Vagina (tissue), 2 donors: ENCODE results near the gene PDE11A. TPM values are rescaled to one million over a fixed set of nuclear protein-coding genes. Genes with fewer than 3 reads are reported as not detected.

Experiments used
- DNase-seq, 2 donors: peaks; one replicate each; pipeline ENCODE4 v3.0.0-alpha.2; 2017; ENCODE audit errors: extremely low spot score in 2 of 2
- H3K27ac ChIP-seq: fragments of 200-600 bp; sonication (generic); one replicate; pipeline ENCODE4 v1.5.1; 2019
- H3K27me3 ChIP-seq: fragments of 200-600 bp; sonication (generic); one replicate; pipeline ENCODE4 v1.5.1; 2019
- H3K36me3 ChIP-seq, 2 donors: fragments of 200-600 bp; sonication (generic); one replicate each; pipeline ENCODE4 v1.5.1; 2017 to 2019
- H3K4me1 ChIP-seq: fragments of 200-600 bp; sonication (generic); one replicate; pipeline ENCODE4 v1.5.1; 2019
- H3K4me3 ChIP-seq, 2 donors: fragments of 200-600 bp; sonication (generic); 1 replicate in 1 of 2; 2 replicates in 1 of 2; pipeline ENCODE4 v1.5.1; 2016 to 2019
- H3K9me3 ChIP-seq: fragments of 200-600 bp; sonication (generic); one replicate; pipeline ENCODE4 v1.5.1; 2019
- CTCF ChIP-seq, 3 experiments: fragments of 450-650 bp in 2 of 3; fragments of 200-600 bp in 1 of 3; sonication (generic) in 1 of 3; IDR thresholded peaks; one replicate each; pipeline ENCODE4 v1.5.1; 2017 to 2019; ENCODE audit warnings: antibody characterized with exemption in 3 of 3, mild to moderate bottlenecking in 2 of 3, moderate library complexity in 2 of 3
- POLR2A ChIP-seq, 2 donors: fragments of 450-650 bp; IDR thresholded peaks; one replicate each; pipeline ENCODE4 v1.6.1; 2017; ENCODE audit warnings: antibody characterized with exemption in 2 of 2, mild to moderate bottlenecking in 2 of 2, moderate library complexity in 2 of 2
- POLR2AphosphoS5 ChIP-seq, 2 donors: sonication (generic); formaldehyde crosslinking; IDR thresholded peaks; one replicate each; pipeline ENCODE4 v1.9.0; 2017; ENCODE audit warnings: antibody characterized with exemption in 2 of 2, mild to moderate bottlenecking in 2 of 2, low read depth in 1 of 2; ENCODE audit not compliant: insufficient read depth in 1 of 2
- intact Hi-C: fragments of 100-400 bp; cut with DNase I; formaldehyde crosslinking; loops from one replicate; pipeline ENCODE4 v1.15.1; 2023
- total RNA-seq: library from RNA; depleted of rRNA; stranded (reverse); fragments of >200 nt; gene quantifications from one replicate; pipeline ENCODE4 v1.2.3, GENCODE V29; 2016

The PDE11A gene
- total RNA-seq, 1 donor from 2014 or later, result 0.25 TPM

- no peaks in the 10 kb centered on the region for H3K27me3 ChIP-seq
- no peak overlapping the region for H3K27ac ChIP-seq
- peaks cover 15% of the 10 kb centered on the region for H3K4me1 ChIP-seq
- no peak for DNase-seq
- no peak overlapping the region for H3K4me3 ChIP-seq
- intact Hi-C loops, result no loop called here
- no peaks in the 10 kb centered on the region for H3K36me3 ChIP-seq
- no peak for TF ChIP-seq POLR2AphosphoS5 (IDR thresholded peaks at IDR 0.05; ENCODE audit: insufficient read depth in 1 of 2, low read depth in 1 of 2)
- no peak for TF ChIP-seq POLR2A (IDR thresholded peaks at IDR 0.05)
- TF ChIP-seq CTCF (IDR thresholded peaks at IDR 0.05), result no peak
- H3K9me3 ChIP-seq, result no peaks in the 10 kb centered on the region
These were observed 435.9 kb downstream of the PDE11A start for GRCh38 chr2:177636672-177637071.

GRCh38 chr2:177635696-177636095, 436.9 kb downstream of the PDE11A start:
- Histone ChIP-seq H3K9me3 (no peaks in the 10 kb centered on the region), H3K4me3 (no peak overlapping the region), H3K27me3 (no peaks in the 10 kb centered on the region), H3K36me3 (no peaks in the 10 kb centered on the region), H3K4me1 (peaks cover 15% of the 10 kb centered on the region), H3K27ac (no peak overlapping the region)
- intact Hi-C loops, result no loop called here
- TF ChIP-seq POLR2AphosphoS5 (IDR thresholded peaks at IDR 0.05; ENCODE audit: insufficient read depth in 1 of 2, low read depth in 1 of 2), result no peak
- TF ChIP-seq POLR2A (IDR thresholded peaks at IDR 0.05), result no peak
- TF ChIP-seq CTCF (IDR thresholded peaks at IDR 0.05), result no peak
- DNase-seq, result no peak

GRCh38 chr2:177633910-177634294, 438.7 kb downstream of the PDE11A start:
- no peaks in the 10 kb centered on the region for H3K36me3 ChIP-seq
- H3K4me3 ChIP-seq, result no peak overlapping the region
- H3K9me3 ChIP-seq, result no peaks in the 10 kb centered on the region
- no peak for DNase-seq
- H3K27ac ChIP-seq, result no peak overlapping the region
- intact Hi-C loops, result no loop called here
- TF ChIP-seq POLR2A (IDR thresholded peaks at IDR 0.05) (no peak), CTCF (IDR thresholded peaks at IDR 0.05) (no peak), POLR2AphosphoS5 (IDR thresholded peaks at IDR 0.05; ENCODE audit: insufficient read depth in 1 of 2, low read depth in 1 of 2) (no peak)
- H3K27me3 ChIP-seq, result no peaks in the 10 kb centered on the region
- H3K4me1 ChIP-seq, result no peaks in the 10 kb centered on the region

GRCh38 chr2:177633111-177633510, 439.5 kb downstream of the PDE11A start:
- Histone ChIP-seq H3K4me3 (no peak overlapping the region), H3K36me3 (no peaks in the 10 kb centered on the region), H3K27ac (no peak overlapping the region), H3K4me1 (no peaks in the 10 kb centered on the region), H3K9me3 (no peaks in the 10 kb centered on the region), H3K27me3 (no peaks in the 10 kb centered on the region)
- TF ChIP-seq CTCF (IDR thresholded peaks at IDR 0.05), result no peak
- no peak for TF ChIP-seq POLR2AphosphoS5 (IDR thresholded peaks at IDR 0.05; ENCODE audit: insufficient read depth in 1 of 2, low read depth in 1 of 2)
- TF ChIP-seq POLR2A (IDR thresholded peaks at IDR 0.05), result no peak
- no peak for DNase-seq
- intact Hi-C loops, result no loop called here

- H3K36me3 ChIP-seq, result no peaks in the 10 kb centered on the region
- H3K4me3 ChIP-seq, result no peak overlapping the region
- no peaks in the 10 kb centered on the region for H3K9me3 ChIP-seq
- no peak overlapping the region for H3K27ac ChIP-seq
- DNase-seq, result no peak
- no peaks in the 10 kb centered on the region for H3K27me3 ChIP-seq
- TF ChIP-seq POLR2AphosphoS5 (IDR thresholded peaks at IDR 0.05; ENCODE audit: insufficient read depth in 1 of 2, low read depth in 1 of 2), result no peak
- TF ChIP-seq POLR2A (IDR thresholded peaks at IDR 0.05), result no peak
- TF ChIP-seq CTCF (IDR thresholded peaks at IDR 0.05), result no peak
- H3K4me1 ChIP-seq, result no peaks in the 10 kb centered on the region
- intact Hi-C loops, result no loop called here
These were observed 440.9 kb downstream of the PDE11A start for GRCh38 chr2:177631680-177632079.
